ENCODE results near the gene PVR.
"Not testable (repeated sequence)": the region's sequence is repeated elsewhere in the genome, so short reads cannot be mapped to it uniquely, and the experiment has no call there.

PVR gene

DNA sequence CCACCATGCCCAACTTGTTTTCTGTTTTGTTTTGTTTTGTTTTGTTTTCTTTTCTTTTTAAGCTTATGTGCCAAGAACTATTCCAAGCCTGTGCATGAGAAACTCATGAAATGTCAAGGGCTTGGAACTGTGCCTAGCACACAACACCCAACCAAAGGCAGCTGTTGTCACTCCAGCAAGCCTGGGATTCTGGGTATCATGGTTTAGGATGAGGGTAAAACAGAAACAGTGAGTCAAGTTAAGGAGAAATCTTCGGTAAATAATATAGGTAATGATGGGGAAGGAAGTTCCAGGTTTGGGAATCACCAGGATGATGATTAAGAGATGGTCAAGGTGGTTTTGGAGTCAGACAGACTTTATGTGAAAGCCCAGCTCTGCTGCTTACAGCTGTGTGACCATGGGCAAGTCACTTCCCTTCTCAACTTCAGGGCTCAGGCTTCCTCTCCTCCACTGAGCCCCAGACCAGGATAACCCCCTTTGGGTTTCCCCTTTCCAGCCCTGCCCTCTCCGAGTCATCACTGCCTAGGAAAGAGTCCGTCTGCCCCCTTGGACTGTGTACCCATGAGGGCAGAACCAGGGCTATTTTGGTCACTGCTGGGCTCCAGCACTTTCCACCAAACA lies 5.0 kb downstream of the PVR start:
- DNase-seq: no peak

DNA sequence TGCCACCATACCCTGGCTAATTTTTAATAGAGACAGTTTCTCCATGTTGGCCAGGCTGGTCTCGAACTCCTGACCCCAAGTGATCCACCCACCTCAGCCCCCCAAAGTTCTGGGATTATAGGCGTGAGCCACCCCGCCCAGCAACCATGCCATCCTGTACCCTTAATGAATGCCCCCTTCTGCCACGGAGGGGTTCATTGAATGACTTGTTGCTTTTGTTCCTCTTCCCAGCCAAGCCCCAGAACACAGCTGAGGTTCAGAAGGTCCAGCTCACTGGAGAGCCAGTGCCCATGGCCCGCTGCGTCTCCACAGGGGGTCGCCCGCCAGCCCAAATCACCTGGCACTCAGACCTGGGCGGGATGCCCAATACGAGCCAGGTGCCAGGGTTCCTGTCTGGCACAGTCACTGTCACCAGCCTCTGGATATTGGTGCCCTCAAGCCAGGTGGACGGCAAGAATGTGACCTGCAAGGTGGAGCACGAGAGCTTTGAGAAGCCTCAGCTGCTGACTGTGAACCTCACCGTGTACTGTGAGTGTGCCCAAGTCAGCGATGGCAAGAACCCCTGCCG lies 6.0 kb downstream of the PVR start:
- DNase-seq: no peak

DNA sequence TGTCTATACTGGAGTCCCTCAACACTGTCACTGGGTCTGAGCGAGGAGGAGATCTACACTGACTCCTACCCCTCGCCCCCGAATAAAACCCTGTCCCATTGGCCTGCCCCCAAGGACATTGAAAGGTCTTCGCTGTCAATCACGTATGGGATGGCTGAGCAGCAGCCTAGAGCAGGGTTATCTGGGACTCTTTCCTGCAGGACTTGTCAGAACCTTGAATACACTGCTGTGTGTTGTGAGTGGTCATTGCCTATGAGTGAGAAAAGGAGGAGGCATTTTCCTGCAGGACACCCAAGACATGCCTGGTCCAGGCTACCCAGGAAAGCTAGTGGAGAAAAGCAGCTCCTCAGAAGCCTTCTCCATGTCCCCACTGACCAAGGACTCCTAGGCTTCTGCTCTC lies 9.6 kb downstream of the PVR start:
- no peak for DNase-seq

DNA sequence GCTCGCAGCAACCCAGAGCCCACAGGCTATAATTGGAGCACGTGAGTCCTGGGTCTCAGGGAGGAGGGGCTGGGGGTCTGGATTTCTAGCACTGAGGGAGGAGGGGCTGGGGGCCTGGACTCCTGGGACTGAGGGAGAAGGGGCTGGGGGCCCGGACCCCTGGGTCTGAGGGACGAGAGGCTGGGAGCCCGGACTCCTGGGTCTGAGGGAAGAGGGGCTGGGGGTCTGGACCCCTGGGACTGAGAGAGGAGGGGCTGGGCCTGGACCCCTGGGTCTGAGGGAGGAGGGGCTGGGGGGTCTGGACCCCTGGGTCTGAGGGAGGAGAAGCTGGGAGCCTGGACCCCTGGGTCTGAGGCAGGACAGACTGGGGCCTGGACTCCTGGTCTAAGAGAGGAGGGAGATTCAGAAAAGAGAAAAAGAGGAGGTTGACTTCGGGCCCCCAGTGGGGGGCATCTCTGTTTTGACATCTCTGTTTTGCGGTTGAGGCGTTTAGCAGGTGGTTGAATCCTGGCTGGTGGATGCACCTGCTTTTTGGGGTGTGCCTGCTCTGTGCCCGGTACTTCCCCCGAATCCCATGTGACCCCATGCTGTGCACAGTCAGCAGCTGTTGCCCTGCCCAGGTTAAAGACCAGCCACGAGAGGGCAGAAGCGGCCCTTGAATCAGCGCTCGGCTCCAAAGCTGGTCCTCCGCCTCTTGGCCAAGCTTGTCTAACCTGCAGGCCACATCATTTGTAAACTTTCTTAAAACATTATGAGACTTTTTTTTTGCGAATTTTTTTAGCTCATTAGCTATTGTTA lies 10.5 kb downstream of the PVR start:
- peak; percentile 67 for DNase-seq

DNA sequence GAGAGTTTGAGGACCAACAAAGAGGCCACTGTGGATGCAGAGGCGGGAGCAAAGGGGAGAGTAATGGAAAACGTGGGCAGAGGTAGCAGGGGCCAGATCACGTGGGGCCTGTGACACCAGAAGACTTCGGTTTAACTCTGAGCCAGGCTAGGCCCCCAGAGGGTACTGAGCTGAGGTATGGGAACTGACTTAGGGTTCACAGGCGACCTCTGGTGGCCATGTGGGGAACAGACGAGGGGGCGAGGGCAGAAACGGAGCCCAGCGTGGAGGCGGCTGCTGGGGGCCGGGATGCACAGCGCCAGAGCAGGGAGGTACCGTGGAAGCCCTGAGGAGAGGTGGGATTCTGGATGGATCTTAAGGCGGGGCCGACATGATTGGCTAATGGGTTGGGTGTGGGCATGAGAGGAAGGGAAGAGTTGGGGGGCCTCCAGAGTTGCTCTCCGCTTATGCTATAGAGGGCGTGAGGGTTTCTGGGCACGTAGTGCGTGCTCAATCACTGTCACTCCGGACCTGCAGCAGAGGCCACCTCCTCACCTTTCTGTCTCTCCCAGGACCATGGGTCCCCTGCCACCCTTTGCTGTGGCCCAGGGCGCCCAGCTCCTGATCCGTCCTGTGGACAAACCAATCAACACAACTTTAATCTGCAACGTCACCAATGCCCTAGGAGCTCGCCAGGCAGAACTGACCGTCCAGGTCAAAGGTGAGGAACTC lies 13.7 kb downstream of the PVR start:
- peak; percentile 68 for DNase-seq

DNA sequence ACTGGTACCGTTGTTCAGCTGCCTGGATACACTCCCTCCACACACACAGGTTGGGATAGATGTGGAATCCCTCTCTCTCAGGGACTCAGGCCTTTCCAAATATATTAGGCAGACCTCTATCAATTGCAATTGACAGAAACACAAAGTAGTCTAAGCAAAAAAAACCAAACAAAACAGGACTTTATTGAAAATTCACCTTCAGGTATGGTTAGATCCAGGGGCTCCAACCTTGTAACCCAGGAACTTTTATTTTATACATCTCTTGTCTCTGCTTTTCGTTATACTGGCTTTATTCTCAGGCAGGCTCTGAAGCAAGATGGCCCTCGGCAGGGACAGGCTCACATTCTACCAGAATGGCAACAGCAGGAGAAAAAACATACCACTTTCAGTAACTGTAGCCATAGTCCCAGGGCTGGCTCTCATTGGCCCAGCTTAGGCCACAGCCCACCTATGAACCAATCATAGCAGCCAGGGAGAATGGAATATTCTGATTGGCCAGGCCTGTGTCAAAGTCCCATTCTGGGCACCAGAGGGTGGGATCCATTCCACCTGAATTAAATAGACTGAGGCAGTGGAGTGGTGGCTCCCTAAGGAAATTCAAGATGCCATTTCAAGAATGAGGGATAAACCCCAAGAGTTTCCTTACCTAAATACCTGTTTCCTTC lies 14.5 kb downstream of the PVR start:
- DNase-seq: no peak

DNA sequence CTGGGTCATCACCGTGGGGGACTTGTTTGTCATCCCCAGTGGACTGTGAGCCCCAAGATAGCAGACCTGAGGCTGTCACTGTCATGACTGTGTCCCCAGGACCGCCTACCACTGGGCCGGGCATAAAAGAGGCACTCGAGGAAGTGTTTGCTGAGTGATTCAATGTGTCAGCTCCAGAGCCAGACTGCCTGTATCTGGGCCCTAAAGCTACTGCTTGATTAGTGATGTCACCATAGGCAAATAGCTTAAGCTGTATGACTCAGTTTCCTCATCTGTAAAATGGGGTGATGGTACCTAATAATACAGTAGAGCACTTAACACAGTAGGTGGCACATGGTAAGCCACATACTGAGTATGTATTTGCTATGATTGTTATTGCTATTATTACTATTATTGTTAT lies 16.4 kb downstream of the PVR start:
- DNase-seq: no peak

DNA sequence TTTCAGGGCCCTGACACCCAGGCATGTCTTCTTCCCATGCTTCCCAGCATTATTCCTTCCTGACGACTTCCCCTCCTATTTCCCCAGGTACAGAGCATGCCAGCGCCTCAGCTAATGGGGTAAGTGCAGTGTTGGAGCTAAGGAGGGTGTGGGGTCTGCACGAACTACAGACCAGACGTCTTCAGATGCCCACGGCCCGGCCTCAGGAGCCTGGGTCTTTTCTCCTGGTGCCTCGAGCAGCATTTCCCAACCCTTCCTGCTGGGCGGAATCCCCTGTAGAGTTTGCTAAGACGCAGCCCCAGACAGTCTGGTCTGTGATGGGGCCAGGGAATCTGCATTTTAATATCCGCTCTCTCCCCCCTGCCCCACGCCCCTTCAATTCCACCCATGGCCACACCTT lies 17.5 kb downstream of the PVR start:
- DNase-seq: no peak

DNA sequence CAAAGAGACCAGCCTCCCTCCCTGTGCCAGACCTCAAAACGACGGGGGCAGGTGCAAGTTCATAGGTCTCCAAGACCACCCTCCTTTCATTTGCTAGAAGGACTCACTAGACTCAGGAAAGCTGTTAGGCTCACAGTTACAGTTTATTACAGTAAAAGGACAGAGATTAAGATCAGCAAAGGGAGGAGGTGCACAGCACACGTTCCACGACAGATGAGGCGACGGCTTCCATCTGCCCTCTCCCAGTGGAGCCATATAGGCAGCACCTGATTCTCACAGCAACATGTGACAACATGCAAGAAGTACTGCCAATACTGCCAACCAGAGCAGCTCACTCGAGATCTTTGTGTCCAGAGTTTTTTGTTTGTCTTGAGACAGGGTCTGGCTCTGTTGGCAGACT lies 18.2 kb downstream of the PVR start:
- no peak for DNase-seq

DNA sequence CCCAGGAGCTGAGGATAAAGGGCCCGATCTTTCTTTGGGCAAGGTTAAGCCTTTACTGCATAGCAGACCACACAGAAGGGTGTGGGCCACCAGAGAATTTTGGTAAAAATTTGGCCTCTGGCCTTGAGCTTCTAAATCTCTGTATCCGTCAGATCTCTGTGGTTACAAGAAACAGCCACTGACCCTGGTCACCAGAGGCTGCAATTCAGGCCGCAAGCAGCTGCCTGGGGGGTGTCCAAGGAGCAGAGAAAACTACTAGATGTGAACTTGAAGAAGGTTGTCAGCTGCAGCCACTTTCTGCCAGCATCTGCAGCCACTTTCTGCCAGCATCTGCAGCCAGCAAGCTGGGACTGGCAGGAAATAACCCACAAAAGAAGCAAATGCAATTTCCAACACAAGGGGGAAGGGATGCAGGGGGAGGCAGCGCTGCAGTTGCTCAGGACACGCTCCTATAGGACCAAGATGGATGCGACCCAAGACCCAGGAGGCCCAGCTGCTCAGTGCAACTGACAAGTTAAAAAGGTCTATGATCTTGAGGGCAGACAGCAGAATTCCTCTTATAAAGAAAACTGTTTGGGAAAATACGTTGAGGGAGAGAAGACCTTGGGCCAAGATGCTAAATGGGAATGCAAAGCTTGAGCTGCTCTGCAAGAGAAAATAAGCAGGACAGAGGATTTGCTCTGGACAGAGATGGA lies 19.1 kb downstream of the PVR start:
- no peak for DNase-seq

DNA sequence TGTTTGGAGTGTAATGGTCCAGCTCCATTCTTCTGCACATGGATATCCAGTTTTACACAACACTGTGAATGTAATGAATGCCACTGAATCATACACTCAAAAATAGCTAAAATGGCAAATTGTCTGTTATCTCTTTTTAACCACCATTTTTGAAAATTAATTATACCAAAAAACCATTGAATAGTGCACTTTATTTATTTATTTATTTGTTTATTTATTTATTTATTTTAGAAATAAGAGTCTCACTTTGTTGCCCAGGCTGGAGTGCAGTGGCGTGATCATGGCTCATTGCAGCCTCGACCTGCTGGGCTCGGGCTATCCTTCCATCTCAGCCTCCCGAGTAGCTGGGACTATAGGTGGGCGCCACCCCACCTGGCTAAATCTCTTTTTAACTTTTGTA lies 20.3 kb downstream of the PVR start:
- DNase-seq: no peak

DNA sequence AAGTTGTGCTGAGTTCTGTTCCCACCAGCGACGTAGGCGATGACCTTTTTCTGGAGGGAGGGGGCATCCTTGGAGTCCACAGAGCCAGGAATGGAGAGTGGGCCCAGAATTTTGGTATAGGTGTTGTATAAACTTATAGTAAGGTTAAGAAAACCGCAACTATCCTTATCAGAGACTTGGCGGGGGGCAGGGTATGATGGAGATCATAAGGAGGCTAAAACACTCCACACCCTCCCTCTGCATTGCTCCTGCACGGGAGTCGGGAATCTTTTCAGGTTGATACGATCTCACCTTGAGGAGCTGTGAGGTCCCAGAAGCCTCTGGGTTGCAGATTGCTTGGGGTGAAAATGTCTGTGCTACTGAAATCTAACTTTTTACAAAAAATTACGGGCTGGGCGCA lies 21.3 kb downstream of the PVR start:
- no peak for DNase-seq

DNA sequence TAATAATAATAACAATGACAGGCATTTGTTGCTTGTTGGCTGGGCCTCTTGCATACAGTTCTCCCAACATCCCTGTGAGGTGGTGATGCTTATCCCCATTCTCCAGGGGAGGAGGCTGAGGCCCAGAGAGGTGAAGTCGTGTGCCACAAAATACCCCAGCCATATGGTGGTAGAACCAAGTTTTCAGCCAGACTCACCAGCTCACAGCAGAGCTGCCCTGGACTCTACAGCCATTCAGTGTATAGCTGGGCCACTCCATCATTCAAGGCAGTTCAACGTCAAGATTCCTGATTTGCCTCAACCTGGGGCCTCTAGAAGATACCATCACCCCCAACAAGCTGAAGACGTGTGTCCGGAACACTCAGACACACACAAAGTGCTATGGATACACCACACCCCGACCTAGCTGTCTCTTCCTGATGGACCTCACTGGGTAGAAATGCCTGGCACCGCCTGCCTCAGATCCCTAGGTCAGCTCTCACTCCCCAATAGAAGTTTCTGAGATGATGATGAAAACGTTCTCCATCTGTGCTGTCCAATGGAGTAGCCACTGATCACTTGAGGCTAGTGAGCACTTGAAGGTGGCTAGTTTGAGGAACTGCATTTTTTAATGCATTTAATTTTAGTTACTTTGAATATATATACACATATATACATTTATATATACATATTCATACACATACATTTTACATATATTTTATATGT lies 23.3 kb downstream of the PVR start:
- DNase-seq: no peak

DNA sequence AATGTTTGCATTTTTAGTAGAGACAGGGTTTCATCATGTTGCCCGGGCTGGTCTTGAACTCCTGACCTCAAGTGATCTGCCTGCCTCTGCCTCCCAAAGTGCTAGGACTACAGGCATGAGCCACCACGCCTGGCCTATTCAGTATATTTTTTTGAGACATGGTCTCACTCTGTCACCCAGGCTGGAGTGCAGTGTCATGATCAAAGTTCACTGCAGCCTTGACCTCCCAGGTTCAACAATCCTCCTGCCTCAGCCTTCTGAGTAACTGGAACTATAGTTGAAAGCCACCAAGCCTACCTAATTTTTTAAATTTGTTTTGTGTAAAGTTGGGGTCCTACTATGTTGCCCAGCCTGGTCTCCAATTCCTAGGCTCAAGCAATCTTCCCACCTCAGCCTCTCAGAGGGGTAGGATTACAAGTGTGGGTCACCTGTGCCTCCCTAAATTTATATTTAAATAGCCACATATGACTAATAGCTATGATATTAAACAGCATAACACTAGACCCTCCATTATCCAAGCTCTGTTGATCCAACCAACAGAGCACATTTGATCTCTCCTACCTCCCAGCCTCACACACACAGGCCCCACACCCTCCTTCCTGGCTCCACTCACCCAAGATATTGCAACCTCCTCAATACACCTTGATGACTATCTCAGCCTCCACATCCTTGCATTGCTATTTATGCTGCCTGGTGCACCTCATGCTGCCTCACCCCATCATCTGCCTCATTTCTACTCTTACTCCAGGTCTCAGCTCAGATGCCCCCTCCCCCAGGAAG lies 25.5 kb downstream of the PVR start:
- no peak for DNase-seq

DNA sequence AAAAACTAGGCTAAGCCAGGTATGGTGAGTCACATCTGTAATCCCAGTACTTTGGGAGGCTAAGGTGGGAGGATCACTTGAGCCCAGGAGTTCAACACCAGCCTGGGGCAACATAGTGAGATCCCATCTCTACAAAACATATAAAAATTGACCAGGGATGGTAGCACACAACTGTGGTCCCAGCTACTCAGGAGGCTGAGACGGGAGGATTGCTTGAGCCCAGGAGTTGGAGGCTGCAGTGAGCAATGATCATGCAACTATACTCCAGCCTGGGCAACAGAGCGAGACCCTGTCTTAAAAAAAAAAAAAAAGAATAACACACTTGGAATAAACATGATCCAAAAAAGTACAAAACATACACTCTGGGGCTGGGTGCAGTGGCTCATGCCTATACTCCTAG lies 26.3 kb downstream of the PVR start:
- DNase-seq: not testable (repeated sequence)

DNA sequence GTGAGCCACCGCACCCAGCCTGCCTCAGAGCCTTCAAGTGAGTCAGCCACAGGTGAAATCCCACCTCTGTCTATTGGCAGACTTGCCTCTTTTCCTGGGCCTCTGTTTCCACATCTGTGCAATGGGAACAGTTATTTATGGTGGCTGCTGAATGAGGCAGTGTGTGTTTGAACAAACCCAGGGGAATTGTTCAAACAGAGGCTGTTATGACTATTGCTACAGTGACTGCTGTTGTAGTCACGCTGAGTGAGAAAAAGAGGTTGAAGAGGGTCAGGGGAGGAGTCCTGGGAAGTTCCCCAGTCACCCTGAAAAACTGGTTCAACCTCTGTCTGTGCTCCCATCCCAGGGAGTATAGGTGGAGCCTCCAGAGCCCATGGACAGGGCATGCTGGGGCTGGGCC lies 27.7 kb downstream of the PVR start, which contains the start of gene CEACAM19:
TSS of gene CEACAM19 (plus strand) at position 83 of the 400 bp plus-strand sequence. CDS start 450 bp downstream, outside the sequence.
- DNase-seq: no peak

DNA sequence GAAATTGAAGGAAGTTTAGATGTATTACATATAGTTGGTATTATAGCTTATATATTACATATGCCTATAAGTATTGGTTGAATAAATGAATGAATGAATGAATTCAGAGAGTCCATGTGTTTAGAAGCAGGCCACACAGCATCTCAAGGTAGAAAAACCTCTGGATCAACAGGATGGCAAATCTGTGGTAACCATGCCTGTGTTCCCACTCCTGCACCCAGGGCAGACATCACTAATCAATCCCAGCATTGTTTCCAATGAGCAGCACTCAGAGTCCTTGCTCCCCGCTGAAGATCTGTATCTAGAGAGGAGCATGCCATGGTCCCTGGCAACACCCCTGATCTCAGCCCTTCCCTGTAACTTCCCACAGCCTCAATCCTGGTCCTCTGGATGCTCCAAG lies 28.5 kb downstream of the PVR start:
- DNase-seq: no peak

DNA sequence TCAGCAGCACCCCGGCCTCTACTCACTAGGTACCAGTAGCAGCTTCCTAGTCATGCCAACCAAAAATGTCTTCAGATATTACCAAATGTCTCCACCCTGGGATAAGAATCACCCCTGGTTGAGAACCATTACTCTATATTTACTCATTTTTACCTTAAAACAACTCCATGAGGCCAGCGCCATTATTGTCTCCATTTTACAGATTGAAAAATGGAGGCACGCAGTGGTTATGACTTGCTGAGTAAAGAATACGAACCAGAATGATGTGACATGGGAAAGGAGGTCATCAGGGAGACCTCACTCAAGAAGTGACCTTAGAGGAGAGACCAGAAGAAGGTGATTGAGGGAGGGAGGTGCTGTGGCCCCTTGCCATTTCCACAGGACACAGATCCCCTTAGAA lies 29.8 kb downstream of the PVR start:
- DNase-seq: no peak

DNA sequence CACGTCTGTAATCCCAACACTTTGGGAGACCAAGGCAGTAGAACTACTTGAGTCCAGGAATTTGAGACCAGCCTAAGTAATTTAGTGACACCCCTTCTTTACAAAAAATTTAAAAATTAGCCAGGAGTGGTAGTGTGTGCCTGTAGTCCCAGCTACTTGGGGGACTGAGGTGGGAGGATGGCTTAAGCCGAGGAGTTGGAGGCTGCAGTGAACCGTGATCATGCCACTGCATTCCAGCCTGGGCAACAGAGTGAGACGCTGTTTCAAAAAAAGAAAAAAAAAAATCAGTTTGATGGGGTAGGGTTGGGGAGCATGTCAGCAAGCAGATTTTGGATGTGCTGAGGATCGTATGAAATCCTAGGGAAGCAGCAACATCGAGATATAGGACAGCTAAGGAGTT lies 31.8 kb downstream of the PVR start:
- DNase-seq: no peak

DNA sequence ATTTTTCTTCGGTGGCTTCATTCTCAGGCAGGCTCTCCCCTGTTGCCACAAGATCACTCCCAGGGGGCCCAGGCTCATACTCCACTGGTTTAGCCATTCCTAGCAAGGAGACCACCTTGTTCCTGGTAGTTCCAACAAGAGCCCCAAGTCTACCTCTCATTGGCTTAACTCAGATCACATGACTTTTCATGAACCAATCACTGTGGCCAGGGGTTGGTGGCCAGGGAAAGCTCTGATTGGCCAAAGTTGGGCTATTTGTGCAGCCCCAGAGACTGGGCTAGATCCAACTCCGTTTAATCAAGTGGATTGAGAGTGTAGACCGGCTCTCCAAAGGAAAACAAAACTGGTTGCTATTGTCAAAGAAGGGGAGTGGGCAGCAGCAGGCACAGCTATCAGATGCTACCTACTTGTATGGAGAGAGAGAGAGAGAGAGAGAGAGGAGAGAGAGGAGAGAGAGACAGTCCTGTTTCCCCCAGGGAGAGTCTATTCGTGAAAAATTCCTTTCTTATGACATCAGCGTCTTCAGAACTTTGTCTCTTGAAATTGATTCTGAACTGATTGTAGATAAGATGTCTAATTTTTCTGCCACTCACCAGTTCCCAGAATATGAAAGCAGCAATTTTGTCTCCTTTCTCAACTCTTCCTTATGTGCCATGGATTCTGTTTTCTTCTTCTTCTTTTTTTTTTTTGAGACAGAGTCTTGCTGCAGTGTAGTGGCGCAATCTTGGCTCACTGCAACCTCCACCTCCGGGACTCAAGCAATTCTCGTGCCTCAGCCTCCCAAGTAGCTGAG lies 33.5 kb downstream of the PVR start:
- DNase-seq: no peak
